PFSK-1 (cell line): Measurements from ENCODE around the gene DYNC1H1.

ENCODE experiments used
- POLR2AphosphoS5 ChIP-seq: IDR thresholded peaks from 2 replicates; pipeline ENCODE4 v1.6.1; 2012; ENCODE audit warnings: low read depth, mild to moderate bottlenecking, control low read depth, low read length, moderate library complexity
- TF ChIP-seq, protein P1 (sequence below), 2 experiments: IDR thresholded peaks; 2 replicates each; pipeline versions ENCODE4 v1.6.1 to v1.8.0; 2011 to 2012; ENCODE audit warnings: low read depth in 2 of 2, low read length in 2 of 2, control low read depth in 1 of 2, inconsistent platforms in 1 of 2, mild to moderate bottlenecking in 1 of 2, moderate library complexity in 1 of 2; ENCODE audit not compliant: insufficient read depth in 1 of 2

DNA sequence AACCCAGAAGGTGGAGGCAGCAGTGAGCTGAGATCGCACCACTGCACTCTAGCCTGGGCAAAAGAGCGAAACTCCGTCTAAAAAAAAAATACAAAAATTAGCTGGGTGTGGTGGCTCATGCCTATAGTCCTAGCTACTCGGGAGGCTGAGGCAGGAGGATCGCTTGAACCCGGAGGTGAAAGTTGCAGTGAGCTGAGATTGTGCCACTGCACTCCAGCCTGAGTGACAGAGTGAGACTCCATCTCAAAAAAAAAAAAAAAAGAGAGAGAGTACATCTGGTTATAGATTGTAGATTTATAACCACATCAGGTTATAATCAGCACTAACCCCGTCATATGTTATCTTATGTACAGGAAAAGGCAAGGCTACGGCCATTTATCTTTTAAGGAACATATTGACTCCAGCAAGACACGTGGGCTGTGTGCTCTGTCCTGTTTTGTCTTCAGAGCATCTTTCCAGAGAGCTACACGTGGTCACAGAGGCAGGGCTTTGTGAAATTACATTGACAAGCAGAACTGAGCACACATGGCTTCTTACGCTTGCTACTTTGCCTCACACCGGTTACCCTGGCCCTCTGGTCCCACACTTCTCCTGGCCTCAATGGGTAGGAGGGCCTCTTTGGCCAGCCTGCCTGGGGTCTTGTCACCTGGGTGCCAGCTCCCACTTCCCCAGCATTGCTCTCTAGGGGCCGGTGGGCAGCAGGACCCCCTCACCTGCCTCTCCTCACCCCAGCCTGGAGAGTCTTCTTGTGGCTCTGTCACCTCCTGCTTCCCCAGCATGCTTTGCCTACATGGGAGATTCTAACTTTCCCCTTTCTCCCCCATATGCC lies 6.8 kb upstream of the DYNC1H1 start:
- TF ChIP-seq, protein P1, sequence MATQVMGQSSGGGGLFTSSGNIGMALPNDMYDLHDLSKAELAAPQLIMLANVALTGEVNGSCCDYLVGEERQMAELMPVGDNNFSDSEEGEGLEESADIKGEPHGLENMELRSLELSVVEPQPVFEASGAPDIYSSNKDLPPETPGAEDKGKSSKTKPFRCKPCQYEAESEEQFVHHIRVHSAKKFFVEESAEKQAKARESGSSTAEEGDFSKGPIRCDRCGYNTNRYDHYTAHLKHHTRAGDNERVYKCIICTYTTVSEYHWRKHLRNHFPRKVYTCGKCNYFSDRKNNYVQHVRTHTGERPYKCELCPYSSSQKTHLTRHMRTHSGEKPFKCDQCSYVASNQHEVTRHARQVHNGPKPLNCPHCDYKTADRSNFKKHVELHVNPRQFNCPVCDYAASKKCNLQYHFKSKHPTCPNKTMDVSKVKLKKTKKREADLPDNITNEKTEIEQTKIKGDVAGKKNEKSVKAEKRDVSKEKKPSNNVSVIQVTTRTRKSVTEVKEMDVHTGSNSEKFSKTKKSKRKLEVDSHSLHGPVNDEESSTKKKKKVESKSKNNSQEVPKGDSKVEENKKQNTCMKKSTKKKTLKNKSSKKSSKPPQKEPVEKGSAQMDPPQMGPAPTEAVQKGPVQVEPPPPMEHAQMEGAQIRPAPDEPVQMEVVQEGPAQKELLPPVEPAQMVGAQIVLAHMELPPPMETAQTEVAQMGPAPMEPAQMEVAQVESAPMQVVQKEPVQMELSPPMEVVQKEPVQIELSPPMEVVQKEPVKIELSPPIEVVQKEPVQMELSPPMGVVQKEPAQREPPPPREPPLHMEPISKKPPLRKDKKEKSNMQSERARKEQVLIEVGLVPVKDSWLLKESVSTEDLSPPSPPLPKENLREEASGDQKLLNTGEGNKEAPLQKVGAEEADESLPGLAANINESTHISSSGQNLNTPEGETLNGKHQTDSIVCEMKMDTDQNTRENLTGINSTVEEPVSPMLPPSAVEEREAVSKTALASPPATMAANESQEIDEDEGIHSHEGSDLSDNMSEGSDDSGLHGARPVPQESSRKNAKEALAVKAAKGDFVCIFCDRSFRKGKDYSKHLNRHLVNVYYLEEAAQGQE (IDR thresholded peaks at IDR 0.05; ENCODE audit: insufficient read depth in 1 of 2, low read depth in 2 of 2, low read length in 2 of 2): no peak
- TF ChIP-seq POLR2AphosphoS5: no peak
